ENCODE results near the gene CLIC1. TPM values are rescaled to one million over a fixed set of nuclear protein-coding genes. Genes with fewer than 3 reads are reported as not detected.

CLIC1 gene
- total and polyA plus RNA-seq, 10 of the 15 experiments (the other 5 are each of a cell fraction or from before 2014, with no cell fraction given) = 446 to 1,266 (median 636) TPM

DNA sequence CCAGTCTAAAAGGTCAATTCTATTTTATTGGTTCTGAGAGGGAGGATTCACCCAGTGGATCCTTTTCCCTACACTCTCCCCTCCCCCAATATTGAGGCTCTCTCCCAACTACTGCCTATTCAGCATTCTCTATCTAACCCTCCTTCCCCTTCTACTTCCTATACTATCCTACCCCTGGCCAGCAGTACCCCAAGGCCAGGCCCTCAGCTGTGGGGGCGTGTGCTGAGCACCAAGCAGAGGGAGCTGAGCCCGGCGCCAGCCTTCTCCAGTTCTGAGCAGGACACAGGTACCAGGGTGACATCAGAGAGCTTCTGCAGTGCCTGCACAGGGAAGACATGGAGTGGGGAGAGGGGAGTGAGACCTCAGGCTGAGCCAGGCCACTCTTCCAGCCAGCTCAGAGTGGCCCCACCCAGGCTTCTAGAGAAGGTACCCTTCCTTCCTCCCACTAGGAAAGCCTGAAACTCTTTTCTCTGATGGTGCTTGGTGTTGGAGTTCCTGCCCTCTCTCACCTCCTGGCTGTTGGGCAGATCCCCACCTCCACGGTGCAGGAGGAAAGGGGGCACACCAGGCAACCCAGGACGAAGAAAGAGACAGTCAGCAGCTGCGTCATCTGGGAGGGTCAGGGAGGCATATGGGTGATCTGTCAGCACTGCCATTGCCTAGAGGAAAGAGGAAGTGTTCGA is 9.2 kb downstream of the CLIC1 start (continued):
- TF ChIP-seq, protein P1, sequence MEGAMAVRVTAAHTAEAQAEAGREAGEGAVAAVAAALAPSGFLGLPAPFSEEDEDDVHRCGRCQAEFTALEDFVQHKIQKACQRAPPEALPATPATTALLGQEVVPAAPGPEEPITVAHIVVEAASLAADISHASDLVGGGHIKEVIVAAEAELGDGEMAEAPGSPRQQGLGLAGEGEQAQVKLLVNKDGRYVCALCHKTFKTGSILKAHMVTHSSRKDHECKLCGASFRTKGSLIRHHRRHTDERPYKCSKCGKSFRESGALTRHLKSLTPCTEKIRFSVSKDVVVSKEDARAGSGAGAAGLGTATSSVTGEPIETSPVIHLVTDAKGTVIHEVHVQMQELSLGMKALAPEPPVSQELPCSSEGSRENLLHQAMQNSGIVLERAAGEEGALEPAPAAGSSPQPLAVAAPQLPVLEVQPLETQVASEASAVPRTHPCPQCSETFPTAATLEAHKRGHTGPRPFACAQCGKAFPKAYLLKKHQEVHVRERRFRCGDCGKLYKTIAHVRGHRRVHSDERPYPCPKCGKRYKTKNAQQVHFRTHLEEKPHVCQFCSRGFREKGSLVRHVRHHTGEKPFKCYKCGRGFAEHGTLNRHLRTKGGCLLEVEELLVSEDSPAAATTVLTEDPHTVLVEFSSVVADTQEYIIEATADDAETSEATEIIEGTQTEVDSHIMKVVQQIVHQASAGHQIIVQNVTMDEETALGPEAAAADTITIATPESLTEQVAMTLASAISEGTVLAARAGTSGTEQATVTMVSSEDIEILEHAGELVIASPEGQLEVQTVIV (IDR thresholded peaks at IDR 0.05; ENCODE audit: borderline replicate concordance, partially characterized antibody) = no peak
- TF ChIP-seq, protein P2, sequence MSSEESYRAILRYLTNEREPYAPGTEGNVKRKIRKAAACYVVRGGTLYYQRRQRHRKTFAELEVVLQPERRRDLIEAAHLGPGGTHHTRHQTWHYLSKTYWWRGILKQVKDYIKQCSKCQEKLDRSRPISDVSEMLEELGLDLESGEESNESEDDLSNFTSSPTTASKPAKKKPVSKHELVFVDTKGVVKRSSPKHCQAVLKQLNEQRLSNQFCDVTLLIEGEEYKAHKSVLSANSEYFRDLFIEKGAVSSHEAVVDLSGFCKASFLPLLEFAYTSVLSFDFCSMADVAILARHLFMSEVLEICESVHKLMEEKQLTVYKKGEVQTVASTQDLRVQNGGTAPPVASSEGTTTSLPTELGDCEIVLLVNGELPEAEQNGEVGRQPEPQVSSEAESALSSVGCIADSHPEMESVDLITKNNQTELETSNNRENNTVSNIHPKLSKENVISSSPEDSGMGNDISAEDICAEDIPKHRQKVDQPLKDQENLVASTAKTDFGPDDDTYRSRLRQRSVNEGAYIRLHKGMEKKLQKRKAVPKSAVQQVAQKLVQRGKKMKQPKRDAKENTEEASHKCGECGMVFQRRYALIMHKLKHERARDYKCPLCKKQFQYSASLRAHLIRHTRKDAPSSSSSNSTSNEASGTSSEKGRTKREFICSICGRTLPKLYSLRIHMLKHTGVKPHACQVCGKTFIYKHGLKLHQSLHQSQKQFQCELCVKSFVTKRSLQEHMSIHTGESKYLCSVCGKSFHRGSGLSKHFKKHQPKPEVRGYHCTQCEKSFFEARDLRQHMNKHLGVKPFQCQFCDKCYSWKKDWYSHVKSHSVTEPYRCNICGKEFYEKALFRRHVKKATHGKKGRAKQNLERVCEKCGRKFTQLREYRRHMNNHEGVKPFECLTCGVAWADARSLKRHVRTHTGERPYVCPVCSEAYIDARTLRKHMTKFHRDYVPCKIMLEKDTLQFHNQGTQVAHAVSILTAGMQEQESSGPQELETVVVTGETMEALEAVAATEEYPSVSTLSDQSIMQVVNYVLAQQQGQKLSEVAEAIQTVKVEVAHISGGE (CRISPR knock-in tag; IDR thresholded peaks at IDR 0.05) = no peak
- TF ChIP-seq POU2F2 (IDR thresholded peaks at IDR 0.05; ENCODE audit: borderline replicate concordance, low read depth, low read length) = no peak
- peak; percentile 61 for TF ChIP-seq POLR2A (IDR thresholded peaks at IDR 0.05; ENCODE audit: low read depth, low read length)
- TF ChIP-seq ASH2L (IDR thresholded peaks at IDR 0.05; ENCODE audit: borderline replicate concordance, low read depth) = no peak
- peak; percentile 64; the same call in 1 of the 2 replicates for TF ChIP-seq CREM (IDR thresholded peaks at IDR 0.05; ENCODE audit: low read depth)
- peak; percentile 19; the same call in 1 of the 2 replicates for TF ChIP-seq IKZF1 (conservative IDR thresholded peaks at IDR 0.05)
- TF ChIP-seq TCF12 (IDR thresholded peaks at IDR 0.05; ENCODE audit: low read depth, low read length) = no peak
- peak; percentile 98 for TF ChIP-seq SPI1 (IDR thresholded peaks at IDR 0.05; ENCODE audit: borderline replicate concordance, insufficient read depth, low read depth, low read length)

All from GM12878 (cell line).